Endothelial cell (in vitro differentiated cells): Measurements from ENCODE around the gene MRPS31. TPM values are rescaled to one million over a fixed set of nuclear protein-coding genes. Genes with fewer than 3 reads are reported as not detected.

Source experiments
- DNase-seq: peaks from one replicate; pipeline ENCODE4 v3.0.0; 2021; ENCODE audit warnings: low spot score
- H3K27ac Mint-ChIP-seq: one replicate; pipeline ENCODE4 v1.8.0; 2021; ENCODE audit warnings: mixed read lengths, inconsistent platforms; ENCODE audit not compliant: unreplicated experiment
- H3K27me3 Mint-ChIP-seq: one replicate; pipeline ENCODE4 v1.8.0; 2021; ENCODE audit warnings: mild to moderate bottlenecking, moderate library complexity, mixed read lengths, inconsistent platforms; ENCODE audit not compliant: unreplicated experiment
- H3K36me3 Mint-ChIP-seq: one replicate; pipeline ENCODE4 v1.8.0; 2021; ENCODE audit warnings: mild to moderate bottlenecking, low read depth, mixed read lengths, inconsistent platforms; ENCODE audit not compliant: unreplicated experiment
- H3K4me1 Mint-ChIP-seq: one replicate; pipeline ENCODE4 v1.8.0; 2021; ENCODE audit warnings: mild to moderate bottlenecking, mixed read lengths, inconsistent platforms; ENCODE audit not compliant: unreplicated experiment
- H3K4me3 Mint-ChIP-seq: one replicate; pipeline ENCODE4 v1.8.0; 2021; ENCODE audit warnings: mild to moderate bottlenecking, mixed read lengths, inconsistent platforms; ENCODE audit not compliant: unreplicated experiment
- H3K9me3 Mint-ChIP-seq: one replicate; pipeline ENCODE4 v1.8.0; 2021; ENCODE audit warnings: mixed read lengths, inconsistent platforms; ENCODE audit not compliant: unreplicated experiment
- total RNA-seq: library from RNA; stranded (reverse); fragmentation: NEBNext Ultra II Directional; extraction: Animal tissue kit (Norgen Biotek cat#: 25700); gene quantifications from one replicate; pipeline ENCODE4 v1.2.1, GENCODE V29; 2021; ENCODE audit not compliant: unreplicated experiment
- TF ChIP-seq, protein P1 (sequence below): fragments of 200-600 bp; sonication (generic); IDR thresholded peaks from one replicate; pipeline ENCODE4 v1.5.0; 2021; ENCODE audit warnings: antibody characterized with exemption; ENCODE audit not compliant: unreplicated experiment

Gene MRPS31
- total RNA-seq, 1 donor from 2014 or later = 16.7 TPM

- H3K36me3 Mint-ChIP-seq = peaks cover 3% of the 10 kb centered on the region
- H3K27me3 Mint-ChIP-seq = peaks cover 2% of the 10 kb centered on the region
- no peaks in the 10 kb centered on the region for H3K9me3 Mint-ChIP-seq
- no peak overlapping the region for H3K4me3 Mint-ChIP-seq
- H3K4me1 Mint-ChIP-seq = peaks cover 6% of the 10 kb centered on the region
- H3K27ac Mint-ChIP-seq = no peak overlapping the region
- DNase-seq = no peak
- TF ChIP-seq, protein P1, sequence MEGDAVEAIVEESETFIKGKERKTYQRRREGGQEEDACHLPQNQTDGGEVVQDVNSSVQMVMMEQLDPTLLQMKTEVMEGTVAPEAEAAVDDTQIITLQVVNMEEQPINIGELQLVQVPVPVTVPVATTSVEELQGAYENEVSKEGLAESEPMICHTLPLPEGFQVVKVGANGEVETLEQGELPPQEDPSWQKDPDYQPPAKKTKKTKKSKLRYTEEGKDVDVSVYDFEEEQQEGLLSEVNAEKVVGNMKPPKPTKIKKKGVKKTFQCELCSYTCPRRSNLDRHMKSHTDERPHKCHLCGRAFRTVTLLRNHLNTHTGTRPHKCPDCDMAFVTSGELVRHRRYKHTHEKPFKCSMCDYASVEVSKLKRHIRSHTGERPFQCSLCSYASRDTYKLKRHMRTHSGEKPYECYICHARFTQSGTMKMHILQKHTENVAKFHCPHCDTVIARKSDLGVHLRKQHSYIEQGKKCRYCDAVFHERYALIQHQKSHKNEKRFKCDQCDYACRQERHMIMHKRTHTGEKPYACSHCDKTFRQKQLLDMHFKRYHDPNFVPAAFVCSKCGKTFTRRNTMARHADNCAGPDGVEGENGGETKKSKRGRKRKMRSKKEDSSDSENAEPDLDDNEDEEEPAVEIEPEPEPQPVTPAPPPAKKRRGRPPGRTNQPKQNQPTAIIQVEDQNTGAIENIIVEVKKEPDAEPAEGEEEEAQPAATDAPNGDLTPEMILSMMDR = no peak
These were observed 5.4 kb downstream of the MRPS31 start for GRCh38 chr13:40765602-40766001.

DNA sequence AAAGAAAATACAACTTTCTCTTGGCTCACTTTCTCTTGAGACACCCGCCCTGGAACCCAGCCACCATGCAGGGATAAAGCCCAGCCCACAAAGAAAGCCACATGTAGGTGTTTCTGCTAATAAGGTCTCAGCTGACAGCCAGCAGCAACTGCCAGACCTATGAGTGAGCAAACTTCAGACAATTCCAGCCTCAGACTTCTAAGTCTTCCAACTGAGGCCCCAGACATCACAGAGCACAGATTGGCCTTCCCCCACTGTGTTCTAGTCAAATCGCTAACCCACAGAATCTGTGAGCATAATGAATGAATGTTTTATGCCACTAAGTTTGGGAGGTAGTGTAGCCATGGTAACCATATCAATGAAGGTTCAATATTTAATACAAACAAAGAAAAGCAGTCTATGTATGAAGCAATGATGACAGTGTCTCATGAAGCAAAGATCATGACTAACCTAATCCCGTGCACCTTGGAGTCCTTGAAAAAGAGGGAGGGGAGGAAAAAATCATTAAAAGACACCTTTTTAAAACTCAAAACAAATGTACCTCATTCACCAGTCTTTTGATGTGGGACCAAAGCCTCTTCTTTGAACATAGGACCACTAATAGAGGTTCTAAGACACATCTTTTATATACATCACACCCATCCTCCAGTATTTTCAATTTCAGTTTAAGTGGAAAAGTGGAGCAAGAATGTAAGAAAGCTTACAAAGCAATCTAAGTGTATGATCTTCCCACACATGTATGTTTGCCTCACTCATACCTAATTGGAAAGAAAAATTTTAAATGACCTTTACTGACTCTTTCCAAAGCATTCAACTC lies 6.2 kb downstream of the MRPS31 start:
- DNase-seq = no peak
- Mint-ChIP-seq H3K27ac (no peak overlapping the region), H3K36me3 (peaks cover 3% of the 10 kb centered on the region)

GRCh38 chr13:40762849-40763248 lies 8.1 kb downstream of the MRPS31 start:
- H3K27me3 Mint-ChIP-seq = no peaks in the 10 kb centered on the region
- DNase-seq = no peak
- H3K36me3 Mint-ChIP-seq = peaks cover 7% of the 10 kb centered on the region
- TF ChIP-seq, protein P1 = no peak
- no peak overlapping the region for H3K27ac Mint-ChIP-seq
- H3K4me3 Mint-ChIP-seq = no peak overlapping the region
- no peaks in the 10 kb centered on the region for H3K4me1 Mint-ChIP-seq
- H3K9me3 Mint-ChIP-seq = no peaks in the 10 kb centered on the region

More for the DNA sequence above, 6.2 kb downstream of the MRPS31 start:
- Mint-ChIP-seq H3K9me3 (no peaks in the 10 kb centered on the region), H3K27me3 (peaks cover 2% of the 10 kb centered on the region), H3K4me3 (no peak overlapping the region), H3K4me1 (no peaks in the 10 kb centered on the region)
- TF ChIP-seq, protein P1 = no peak

- H3K4me3 Mint-ChIP-seq = no peak overlapping the region
- H3K27me3 Mint-ChIP-seq = peaks cover 1% of the 10 kb centered on the region
- DNase-seq = no peak
- H3K9me3 Mint-ChIP-seq = no peaks in the 10 kb centered on the region
- H3K36me3 Mint-ChIP-seq = peaks cover 13% of the 10 kb centered on the region
- H3K27ac Mint-ChIP-seq = no peak overlapping the region
- TF ChIP-seq, protein P1 = no peak
- no peaks in the 10 kb centered on the region for H3K4me1 Mint-ChIP-seq
These were observed 12.2 kb downstream of the MRPS31 start for GRCh38 chr13:40758811-40759210.

- Mint-ChIP-seq H3K4me3 (no peak overlapping the region), H3K9me3 (no peaks in the 10 kb centered on the region), H3K27ac (no peak overlapping the region), H3K27me3 (peaks cover 1% of the 10 kb centered on the region), H3K36me3 (peaks cover 10% of the 10 kb centered on the region), H3K4me1 (no peaks in the 10 kb centered on the region)
- no peak for DNase-seq
- TF ChIP-seq, protein P1 = no peak
These were observed 14.9 kb downstream of the MRPS31 start for GRCh38 chr13:40756042-40756441.
